Measurements from ENCODE around the gene CDR2.

The CDR2 gene

GRCh38 chr16:22360963-22361659 is 13.3 kb downstream of the CDR2 start:
- Histone ChIP-seq H2AFZ (ENCODE audit: low read depth, low read length, severe bottlenecking) (no peak overlapping the region), H3K9me3 (ENCODE audit: insufficient read depth, low read length) (no peaks in the 10 kb centered on the region), H3K9me2 (replicated peaks; ENCODE audit: insufficient read depth, low read length) (no peaks in the 10 kb centered on the region), H3K27ac (ENCODE audit: low read depth, low read length) (no peak overlapping the region), H3K4me3 (ENCODE audit: insufficient read depth, low read length, poor library complexity, severe bottlenecking) (no peak overlapping the region), H3K9ac (ENCODE audit: low read length) (no peak overlapping the region), H3F3A (ENCODE audit: insufficient read depth) (no peaks in the 10 kb centered on the region), H3K79me2 (ENCODE audit: insufficient read depth, low read length) (peaks cover 30% of the 10 kb centered on the region), H3K4me2 (ENCODE audit: low read depth, low read length, poor library complexity, severe bottlenecking) (no peak overlapping the region), H3K36me3 (ENCODE audit: low read length) (peaks cover 10% of the 10 kb centered on the region; the same call in 1 of the 2 replicates), H3K27me3 (ENCODE audit: low read length) (no peaks in the 10 kb centered on the region), H4K20me1 (ENCODE audit: low read depth, low read length) (no peaks in the 10 kb centered on the region)
- TF ChIP-seq EZH2phosphoT487 (conservative IDR thresholded peaks at IDR 0.05; ENCODE audit: low read length) (no peak), CTCF (IDR thresholded peaks at IDR 0.05; ENCODE audit: insufficient read depth, low read length, poor library complexity, severe bottlenecking) (no peak)

GRCh38 chr16:22359679-22360078 is 14.7 kb downstream of the CDR2 start:
- Histone ChIP-seq H3K4me2 (ENCODE audit: low read depth, low read length, poor library complexity, severe bottlenecking) (no peak overlapping the region), H2AFZ (ENCODE audit: low read depth, low read length, severe bottlenecking) (no peak overlapping the region), H3K36me3 (ENCODE audit: low read length) (peaks cover 10% of the 10 kb centered on the region; the same call in 1 of the 2 replicates), H3K4me3 (ENCODE audit: insufficient read depth, low read length, poor library complexity, severe bottlenecking) (no peak overlapping the region), H3K9me2 (replicated peaks; ENCODE audit: insufficient read depth, low read length) (no peaks in the 10 kb centered on the region), H3K9me3 (ENCODE audit: insufficient read depth, low read length) (no peaks in the 10 kb centered on the region), H3K9ac (ENCODE audit: low read length) (no peak overlapping the region), H3K79me2 (ENCODE audit: insufficient read depth, low read length) (peaks cover 16% of the 10 kb centered on the region), H4K20me1 (ENCODE audit: low read depth, low read length) (no peaks in the 10 kb centered on the region), H3K27ac (ENCODE audit: low read depth, low read length) (no peak overlapping the region), H3K27me3 (ENCODE audit: low read length) (no peaks in the 10 kb centered on the region), H3F3A (ENCODE audit: insufficient read depth) (no peaks in the 10 kb centered on the region)
- TF ChIP-seq CTCF (IDR thresholded peaks at IDR 0.05; ENCODE audit: insufficient read depth, low read length, poor library complexity, severe bottlenecking) (no peak), EZH2phosphoT487 (conservative IDR thresholded peaks at IDR 0.05; ENCODE audit: low read length) (no peak)

- TF ChIP-seq EZH2phosphoT487 (conservative IDR thresholded peaks at IDR 0.05; ENCODE audit: low read length) (no peak), CTCF (IDR thresholded peaks at IDR 0.05; ENCODE audit: insufficient read depth, low read length, poor library complexity, severe bottlenecking) (no peak)
- Histone ChIP-seq H3K27ac (ENCODE audit: low read depth, low read length) (peak overlapping the region; percentile 50), H4K20me1 (ENCODE audit: low read depth, low read length) (no peaks in the 10 kb centered on the region)
These were observed 16.4 kb downstream of the CDR2 start for GRCh38 chr16:22358000-22358399.

More at GRCh38 chr16:22358000-22358399, 16.4 kb downstream of the CDR2 start:
- H3K4me3 ChIP-seq (ENCODE audit: insufficient read depth, low read length, poor library complexity, severe bottlenecking) = no peak overlapping the region
- peaks cover 15% of the 10 kb centered on the region for H3K79me2 ChIP-seq (ENCODE audit: insufficient read depth, low read length)
- H2AFZ ChIP-seq (ENCODE audit: low read depth, low read length, severe bottlenecking) = no peak overlapping the region
- no peak overlapping the region for H3K9ac ChIP-seq (ENCODE audit: low read length)
- H3K27me3 ChIP-seq (ENCODE audit: low read length) = no peaks in the 10 kb centered on the region
- peak overlapping the region; percentile 22 for H3K4me2 ChIP-seq (ENCODE audit: low read depth, low read length, poor library complexity, severe bottlenecking)
- H3K36me3 ChIP-seq (ENCODE audit: low read length) = peaks cover 1% of the 10 kb centered on the region; the same call in 1 of the 2 replicates
- H3K9me3 ChIP-seq (ENCODE audit: insufficient read depth, low read length) = no peaks in the 10 kb centered on the region
- no peaks in the 10 kb centered on the region for H3F3A ChIP-seq (ENCODE audit: insufficient read depth)
- no peaks in the 10 kb centered on the region for H3K9me2 ChIP-seq (replicated peaks; ENCODE audit: insufficient read depth, low read length)
